ENCODE data around the gene ZBTB16. TPM values are rescaled to one million over a fixed set of nuclear protein-coding genes. Genes with fewer than 3 reads are reported as not detected.
A peak's percentile ranks its signal among the peaks of the same experiment; 100 is the strongest.

Gene ZBTB16
- total and polyA plus RNA-seq, 9 donors: 12.7 to 160 (median 68.7) TPM

DNA sequence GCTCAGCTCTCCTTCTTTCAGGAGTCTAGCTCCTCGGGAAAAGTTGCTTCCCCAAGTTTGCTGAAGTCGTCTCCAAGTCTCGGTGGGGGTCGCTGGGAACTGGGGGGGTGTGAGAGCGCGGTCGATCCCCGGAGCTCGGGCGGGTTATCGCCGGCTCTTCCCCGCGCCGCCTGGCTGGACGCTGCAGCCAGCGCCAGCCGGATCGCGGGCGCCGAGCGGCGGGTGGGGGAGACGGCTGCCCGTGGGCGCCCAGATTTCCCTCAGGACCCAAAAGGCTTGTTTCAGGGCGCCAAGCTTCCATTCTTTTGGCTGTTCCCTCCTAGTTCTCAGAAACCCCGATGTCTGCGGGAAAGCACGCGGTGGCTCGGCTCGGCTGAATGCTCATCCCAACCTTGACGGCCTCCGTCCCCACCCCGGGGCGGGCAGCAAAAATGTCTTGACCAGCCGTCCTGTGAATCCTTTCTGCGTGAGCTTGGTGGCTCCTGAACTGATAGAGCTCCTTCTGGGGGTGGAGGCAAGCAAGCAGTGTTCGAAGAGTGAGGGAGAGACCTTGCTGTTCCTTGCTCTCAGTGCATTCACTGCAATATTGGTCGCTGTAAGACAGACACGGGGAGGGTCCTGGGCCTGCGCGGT is 1.7 kb downstream of the ZBTB16 start:
- peak; percentile 47 to 71 (median 55) for DNase-seq
- Histone ChIP-seq H3K36me3 (peaks cover 3% of the 10 kb centered on the region), H3K9me3 (no peaks in the 10 kb centered on the region), H3K27ac (peak overlapping the region; percentile 87 to 100), H3K4me1 (ENCODE audit: insufficient read depth) (peaks cover 19% of the 10 kb centered on the region), H3K4me3 (peak overlapping the region; percentile 99), H3K27me3 (no peaks in the 10 kb centered on the region)
- intact Hi-C loops (cut with DNase I): loop anchor here (2.0 to 5.0 kb wide), 4 partner anchors 101 to 200 kb away; no protein-coding TSS in a partner anchor
- TF ChIP-seq EP300 (IDR thresholded peaks at IDR 0.05) (no peak), POLR2A (IDR thresholded peaks at IDR 0.05) (no peak)
- TF ChIP-seq, protein P1, sequence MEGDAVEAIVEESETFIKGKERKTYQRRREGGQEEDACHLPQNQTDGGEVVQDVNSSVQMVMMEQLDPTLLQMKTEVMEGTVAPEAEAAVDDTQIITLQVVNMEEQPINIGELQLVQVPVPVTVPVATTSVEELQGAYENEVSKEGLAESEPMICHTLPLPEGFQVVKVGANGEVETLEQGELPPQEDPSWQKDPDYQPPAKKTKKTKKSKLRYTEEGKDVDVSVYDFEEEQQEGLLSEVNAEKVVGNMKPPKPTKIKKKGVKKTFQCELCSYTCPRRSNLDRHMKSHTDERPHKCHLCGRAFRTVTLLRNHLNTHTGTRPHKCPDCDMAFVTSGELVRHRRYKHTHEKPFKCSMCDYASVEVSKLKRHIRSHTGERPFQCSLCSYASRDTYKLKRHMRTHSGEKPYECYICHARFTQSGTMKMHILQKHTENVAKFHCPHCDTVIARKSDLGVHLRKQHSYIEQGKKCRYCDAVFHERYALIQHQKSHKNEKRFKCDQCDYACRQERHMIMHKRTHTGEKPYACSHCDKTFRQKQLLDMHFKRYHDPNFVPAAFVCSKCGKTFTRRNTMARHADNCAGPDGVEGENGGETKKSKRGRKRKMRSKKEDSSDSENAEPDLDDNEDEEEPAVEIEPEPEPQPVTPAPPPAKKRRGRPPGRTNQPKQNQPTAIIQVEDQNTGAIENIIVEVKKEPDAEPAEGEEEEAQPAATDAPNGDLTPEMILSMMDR (IDR thresholded peaks at IDR 0.05): no peak
- 0 to 1% (median 1%) methylated on average over 39 to 45 of the region's 45 CpGs for WGBS, 3 donors

DNA sequence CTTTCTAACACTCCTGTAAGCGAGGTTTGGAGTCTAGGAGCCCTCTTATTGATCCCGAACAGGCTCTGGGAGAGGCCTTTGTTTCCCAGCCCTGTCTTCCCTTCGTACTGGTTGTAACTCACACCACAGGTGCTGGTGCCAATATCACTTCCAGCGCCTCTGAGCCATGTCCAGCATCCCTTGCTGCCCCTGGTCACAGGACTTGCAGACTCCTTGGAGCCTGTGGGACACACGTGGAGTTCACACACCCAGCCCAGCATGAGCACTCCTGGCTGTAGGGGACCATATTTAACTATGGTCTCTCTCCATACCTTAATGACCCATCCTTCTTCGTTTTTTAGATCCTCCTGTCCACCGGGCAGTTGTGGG is 2.2 kb downstream of the ZBTB16 start:
- no peaks in the 10 kb centered on the region for H3K27me3 ChIP-seq
- intact Hi-C loops (cut with DNase I): loop anchor here (2.0 to 5.0 kb wide), 4 partner anchors 101 to 199 kb away; no protein-coding TSS in a partner anchor
- H3K4me1 ChIP-seq (ENCODE audit: insufficient read depth): peaks cover 19% of the 10 kb centered on the region
- peaks cover 3% of the 10 kb centered on the region for H3K36me3 ChIP-seq
- H3K4me3 ChIP-seq: peak overlapping the region; percentile 99
- TF ChIP-seq, protein P1 (IDR thresholded peaks at IDR 0.05): no peak
- TF ChIP-seq POLR2A (IDR thresholded peaks at IDR 0.05): no peak
- no peak for TF ChIP-seq EP300 (IDR thresholded peaks at IDR 0.05)
- peak in 3 of 5 donors; percentile 51 to 66 (median 54) for DNase-seq
- no peaks in the 10 kb centered on the region for H3K9me3 ChIP-seq
- 34 to 40% (median 37%) methylated on average over 7 of the region's 7 CpGs for WGBS, 3 donors
- peak overlapping the region; percentile 87 to 100 for H3K27ac ChIP-seq

DNA sequence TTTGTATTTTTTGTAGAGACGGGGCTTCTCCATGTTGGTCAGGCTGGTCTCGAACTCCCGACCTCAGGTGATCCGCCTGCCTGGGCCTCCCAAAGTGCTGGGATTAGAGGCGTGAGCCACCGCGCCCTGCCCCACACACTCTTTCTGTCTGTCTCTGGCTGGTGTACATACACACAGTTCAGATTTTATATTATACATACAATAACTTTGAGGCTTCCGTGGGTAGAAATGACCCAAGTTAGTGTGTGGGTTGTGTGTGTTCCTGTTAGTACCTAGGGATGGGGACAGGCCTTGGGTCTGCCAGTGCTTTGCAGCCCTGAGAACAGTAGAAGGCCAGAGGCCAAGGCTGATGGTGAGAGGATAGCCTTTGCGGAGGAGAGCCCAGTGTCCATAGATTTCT is 2.8 kb downstream of the ZBTB16 start:
- WGBS, 3 donors: 95 to 98% (median 96%) methylated on average over 9 of the region's 9 CpGs
- H3K27ac ChIP-seq: peak overlapping the region in 1 of 2 donors; percentile 100

DNA sequence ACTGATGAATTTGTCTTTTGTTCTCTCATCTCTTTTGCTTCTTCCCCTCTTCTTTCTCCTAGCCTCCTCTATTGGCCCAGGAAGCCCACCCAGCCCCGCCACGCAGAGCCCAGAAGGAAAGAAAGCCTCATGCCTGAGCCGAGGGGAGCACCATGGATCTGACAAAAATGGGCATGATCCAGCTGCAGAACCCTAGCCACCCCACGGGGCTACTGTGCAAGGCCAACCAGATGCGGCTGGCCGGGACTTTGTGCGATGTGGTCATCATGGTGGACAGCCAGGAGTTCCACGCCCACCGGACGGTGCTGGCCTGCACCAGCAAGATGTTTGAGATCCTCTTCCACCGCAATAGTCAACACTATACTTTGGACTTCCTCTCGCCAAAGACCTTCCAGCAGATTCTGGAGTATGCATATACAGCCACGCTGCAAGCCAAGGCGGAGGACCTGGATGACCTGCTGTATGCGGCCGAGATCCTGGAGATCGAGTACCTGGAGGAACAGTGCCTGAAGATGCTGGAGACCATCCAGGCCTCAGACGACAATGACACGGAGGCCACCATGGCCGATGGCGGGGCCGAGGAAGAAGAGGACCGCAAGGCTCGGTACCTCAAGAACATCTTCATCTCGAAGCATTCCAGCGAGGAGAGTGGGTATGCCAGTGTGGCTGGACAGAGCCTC is 3.8 kb downstream of the ZBTB16 start:
- TF ChIP-seq EP300 (IDR thresholded peaks at IDR 0.05) (no peak), POLR2A (IDR thresholded peaks at IDR 0.05) (no peak)
- TF ChIP-seq, protein P1 (IDR thresholded peaks at IDR 0.05): no peak
- Histone ChIP-seq H3K9me3 (no peaks in the 10 kb centered on the region), H3K36me3 (peaks cover 3% of the 10 kb centered on the region), H3K4me3 (peak overlapping the region; percentile 99), H3K27ac (peak overlapping the region in 1 of 2 donors; percentile 14), H3K4me1 (ENCODE audit: insufficient read depth) (peaks cover 28% of the 10 kb centered on the region), H3K27me3 (no peaks in the 10 kb centered on the region)
- DNase-seq: peak in 1 of 5 donors; percentile 57
- intact Hi-C loops (cut with DNase I): loop anchor here (5.0 kb wide), 3 partner anchors 99 to 194 kb away; no protein-coding TSS in a partner anchor
- WGBS, 3 donors: 96 to 97% (median 97%) methylated on average over 26 of the region's 26 CpGs

More for the DNA sequence above, 2.8 kb downstream of the ZBTB16 start:
- Histone ChIP-seq H3K4me3 (peak overlapping the region; percentile 99), H3K4me1 (ENCODE audit: insufficient read depth) (peaks cover 24% of the 10 kb centered on the region), H3K36me3 (peaks cover 3% of the 10 kb centered on the region), H3K27me3 (no peaks in the 10 kb centered on the region), H3K9me3 (no peaks in the 10 kb centered on the region)
- no peak for DNase-seq
- TF ChIP-seq POLR2A (IDR thresholded peaks at IDR 0.05): no peak
- TF ChIP-seq, protein P1 (IDR thresholded peaks at IDR 0.05): no peak
- no peak for TF ChIP-seq EP300 (IDR thresholded peaks at IDR 0.05)
- intact Hi-C loops (cut with DNase I): loop anchor here (5.0 kb wide), 3 partner anchors 100 to 195 kb away; no protein-coding TSS in a partner anchor

All from ovary (tissue), 9 donors.